A673 (cell line): Measurements from ENCODE around the gene SESN2. TPM values are rescaled to one million over a fixed set of nuclear protein-coding genes. Genes with fewer than 3 reads are reported as not detected.

Source experiments
- BruUV-seq: library from RNA; stranded (reverse); fragments of 400-500 nt; replicated peaks from 2 replicates; lab custom pipeline; 2021; lab: Mats Ljungman, UMichigan
- CTCF ChIA-PET: fragments of 300-600 bp; sonication (Branson Sonifier 250); formaldehyde crosslinking; loops from one replicate; lab custom pipeline; 2022; ENCODE audit warnings: antibody characterized with exemption; lab: Charles Lee
- POLR2A ChIA-PET: fragments of 300-600 bp; sonication (Branson Sonifier 250); formaldehyde crosslinking; loops from one replicate; lab custom pipeline; 2022; ENCODE audit warnings: antibody characterized with exemption; ENCODE audit not compliant: low non-redundant PET; lab: Charles Lee
- DNase-seq: peaks from one replicate; pipeline ENCODE4 v3.0.0-alpha.2; 2015; ENCODE audit warnings: low spot score
- H3K27ac ChIP-seq: fragments of 200-600 bp; sonication (generic); 2 replicates; pipeline ENCODE4 v1.5.1; 2016; ENCODE audit warnings: mixed run types, low read depth, mild to moderate bottlenecking, mixed read lengths, antibody characterized with exemption, low read length; ENCODE audit not compliant: poor library complexity, severe bottlenecking
- H3K27me3 ChIP-seq: fragments of 200-600 bp; sonication (generic); replicated peaks from 2 replicates; pipeline ENCODE4 v1.6.1; 2017; ENCODE audit warnings: mixed run types, low read depth, mild to moderate bottlenecking, mixed read lengths, antibody characterized with exemption, low read length; ENCODE audit not compliant: insufficient read depth, poor library complexity
- H3K36me3 ChIP-seq: fragments of 200-600 bp; sonication (generic); 2 replicates; pipeline ENCODE4 v1.6.1; 2016; ENCODE audit warnings: mixed run types, mild to moderate bottlenecking, mixed read lengths, antibody characterized with exemption, low read length; ENCODE audit not compliant: insufficient read depth, poor library complexity, severe bottlenecking
- H3K4me1 ChIP-seq: fragments of 200-600 bp; sonication (generic); 2 replicates; pipeline ENCODE4 v1.6.1; 2017; ENCODE audit warnings: mixed run types, mild to moderate bottlenecking, mixed read lengths, antibody characterized with exemption, low read length; ENCODE audit not compliant: insufficient read depth, poor library complexity, severe bottlenecking
- H3K4me3 ChIP-seq: fragments of 200-600 bp; sonication (generic); 2 replicates; pipeline ENCODE4 v1.5.1; 2016; ENCODE audit warnings: low read depth, mixed run types, mild to moderate bottlenecking, mixed read lengths, low read length; ENCODE audit not compliant: poor library complexity, severe bottlenecking
- H3K9me3 ChIP-seq: fragments of 200-600 bp; sonication (generic); 2 replicates; pipeline ENCODE4 v1.6.1; 2016; ENCODE audit warnings: mixed run types, low read depth, mild to moderate bottlenecking, mixed read lengths, antibody characterized with exemption, low read length; ENCODE audit not compliant: poor library complexity, severe bottlenecking
- CTCF ChIP-seq: fragments of 300-800, 200-600 bp; sonication (generic); conservative IDR thresholded peaks from 2 replicates; pipeline ENCODE4 v1.5.1; 2017; ENCODE audit warnings: low read depth, mild to moderate bottlenecking, antibody characterized with exemption, low read length, moderate library complexity, mixed read lengths
- EZH2 ChIP-seq: fragments of 200-600 bp; sonication (generic); IDR thresholded peaks from 2 replicates; pipeline ENCODE4 v1.6.1; 2017; ENCODE audit warnings: borderline replicate concordance, low read depth, mild to moderate bottlenecking, mixed read lengths, antibody characterized with exemption, low read length; ENCODE audit not compliant: poor library complexity, severe bottlenecking
- intact Hi-C: fragments of 100-400 bp; cut with micrococcal nuclease; formaldehyde crosslinking; loops from one replicate; pipeline ENCODE4 v1.10.0; 2022; ENCODE audit not compliant: unreplicated experiment
- total RNA-seq: library from RNA; stranded (reverse); gene quantifications from 2 replicates; pipeline ENCODE4 v1.2.3, GENCODE V29; 2021

The SESN2 gene
- total RNA-seq, 1 experiment from 2014 or later = 15.7 TPM

DNA sequence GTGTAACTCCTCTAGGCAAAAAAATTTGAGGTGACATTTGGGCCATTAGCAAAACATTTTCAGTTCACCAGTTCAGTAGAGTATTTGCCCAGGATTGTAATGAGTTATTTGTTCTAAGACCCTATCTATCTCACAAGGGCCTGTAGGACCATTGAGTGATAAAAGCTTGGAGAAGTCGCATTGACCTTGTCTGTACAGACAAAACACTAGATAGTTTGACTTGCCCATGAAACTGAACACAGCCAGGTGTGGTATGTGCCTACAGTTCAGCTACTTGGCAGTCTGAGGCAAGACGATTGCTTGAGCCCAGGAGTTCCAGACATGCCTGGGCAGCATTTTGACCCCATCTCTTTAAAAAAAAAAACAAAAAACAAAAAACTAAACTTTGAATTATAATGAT, 20.3 kb upstream of the SESN2 start:
- TF ChIP-seq EZH2 (no peak), CTCF (no peak)
- Histone ChIP-seq H3K36me3 (peaks cover 7% of the 10 kb centered on the region), H3K4me3 (no peak overlapping the region), H3K27me3 (no peaks in the 10 kb centered on the region), H3K9me3 (no peaks in the 10 kb centered on the region), H3K27ac (no peak overlapping the region), H3K4me1 (peaks cover 5% of the 10 kb centered on the region)
- no peak for DNase-seq
- no TSS peak for BruUV-seq
- CTCF ChIA-PET = no interaction called here
- POLR2A ChIA-PET = no interaction called here
- intact Hi-C loops = no loop called here

- intact Hi-C loops = loop anchor here (10.0 kb wide), 1 partner anchor 275 kb away; no protein-coding TSS in a partner anchor
- BruUV-seq = no TSS peak
- ChIA-PET CTCF (no interaction called here), POLR2A (no interaction called here)
- TF ChIP-seq EZH2 = no peak
- TF ChIP-seq CTCF = no peak
- Histone ChIP-seq H3K4me1 (peaks cover 5% of the 10 kb centered on the region), H3K9me3 (no peaks in the 10 kb centered on the region), H3K36me3 (peaks cover 7% of the 10 kb centered on the region), H3K27me3 (no peaks in the 10 kb centered on the region), H3K4me3 (no peak overlapping the region), H3K27ac (no peak overlapping the region)
- DNase-seq = no peak
Observed at GRCh38 chr1:28240024-28240423, 19.3 kb upstream of the SESN2 start.

DNA sequence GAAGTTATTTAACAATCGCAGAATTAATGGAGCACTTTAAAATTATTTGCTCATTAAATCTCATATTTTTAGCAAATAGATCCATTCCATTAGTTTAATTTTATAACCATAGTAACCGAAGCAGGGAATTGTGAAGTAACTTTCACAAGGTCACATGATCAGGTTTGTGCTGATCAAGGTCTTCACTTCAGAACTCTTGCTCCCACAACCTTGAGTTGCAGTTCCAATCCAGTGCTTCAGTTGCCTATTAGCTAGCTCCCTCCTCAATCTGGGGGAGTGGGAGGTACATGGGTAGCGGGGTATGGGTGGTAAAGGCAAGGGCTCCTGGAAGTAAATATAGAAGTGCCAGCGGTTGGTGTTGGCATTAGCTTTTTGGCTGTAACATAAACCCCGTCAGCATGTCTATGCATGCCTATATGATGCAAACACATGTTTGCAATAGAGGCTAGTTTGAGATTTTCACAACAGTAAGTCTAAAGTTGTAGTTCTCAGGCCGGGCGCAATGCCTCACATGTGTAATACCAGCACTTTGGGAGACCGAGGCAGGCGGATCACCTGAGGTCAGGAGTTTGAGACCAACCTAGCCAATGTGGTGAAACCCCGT, 17.6 kb upstream of the SESN2 start:
- no peaks in the 10 kb centered on the region for H3K27me3 ChIP-seq
- POLR2A ChIA-PET = no interaction called here
- intact Hi-C loops = loop anchor here (10.0 kb wide), 1 partner anchor 273 kb away; no protein-coding TSS in a partner anchor
- no peak for DNase-seq
- H3K36me3 ChIP-seq = peaks cover 7% of the 10 kb centered on the region
- H3K4me1 ChIP-seq = peaks cover 10% of the 10 kb centered on the region
- no peak overlapping the region for H3K27ac ChIP-seq
- BruUV-seq = no TSS peak
- no peak overlapping the region for H3K4me3 ChIP-seq
- TF ChIP-seq EZH2 (no peak), CTCF (no peak)
- CTCF ChIA-PET = no interaction called here
- H3K9me3 ChIP-seq = no peaks in the 10 kb centered on the region
